ENCODE measurements around the gene OGDH.

GRCh38 chr7:44709945-44710596, 103.6 kb downstream of the OGDH start:
- no peak for TF ChIP-seq CTCF (IDR thresholded peaks at IDR 0.05)
- no peak for TF ChIP-seq POLR2A (IDR thresholded peaks at IDR 0.05)
